Measurements from ENCODE around the gene DDX54. TPM values are rescaled to one million over a fixed set of nuclear protein-coding genes. Genes with fewer than 3 reads are reported as not detected.

The DDX54 gene
- total RNA-seq, 2 donors from 2014 or later = 35.1 to 38.0 TPM

DNA sequence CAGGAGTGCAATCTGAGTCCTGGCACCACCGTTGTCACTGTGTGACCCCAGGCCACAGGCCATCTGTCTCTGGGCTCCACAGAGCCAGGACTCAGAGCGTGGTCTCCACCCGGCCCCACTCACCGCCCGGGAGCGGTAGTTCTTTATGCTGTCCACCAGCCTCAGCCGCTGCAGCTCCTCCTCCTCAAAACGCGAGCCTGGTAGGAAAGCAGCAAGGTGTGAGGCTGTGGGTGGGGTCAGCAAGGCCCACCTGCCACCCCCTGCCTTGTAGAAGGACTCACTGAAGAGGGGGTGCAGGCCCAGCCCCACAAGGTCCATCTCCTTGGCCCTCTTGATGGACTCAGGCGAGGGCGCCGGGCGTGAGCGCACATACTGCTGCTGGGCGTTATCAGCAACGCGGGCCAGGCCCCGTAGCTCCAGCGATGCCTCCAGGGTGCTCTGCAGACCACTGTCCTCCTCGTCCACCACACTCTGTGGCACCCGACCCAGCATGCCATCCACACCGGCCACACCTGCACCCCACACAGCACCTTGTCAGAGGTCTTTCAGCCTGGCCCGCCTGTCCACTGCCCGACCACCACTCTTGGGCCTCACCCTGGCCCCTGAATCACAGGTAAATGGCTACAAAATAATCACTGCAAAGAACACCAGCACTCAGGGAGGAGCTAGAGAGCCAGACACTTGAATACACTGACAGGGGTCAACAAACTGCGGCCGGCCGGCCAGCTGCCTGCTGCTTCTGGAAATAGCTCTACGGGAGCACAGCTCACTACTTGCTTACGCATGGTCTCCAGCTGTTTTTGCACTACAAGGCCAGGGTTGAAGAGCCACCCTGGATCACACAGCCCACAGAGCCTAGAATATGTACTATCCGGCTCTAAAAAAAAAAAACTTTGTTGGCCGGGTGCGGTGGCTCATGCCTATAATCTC, 19.5 kb downstream of the DDX54 start:
- Histone ChIP-seq H3K27ac (no peak overlapping the region), H3K4me3 (no peak overlapping the region), H3K9me3 (no peaks in the 10 kb centered on the region), H3K36me3 (peaks cover 95% of the 10 kb centered on the region), H3K4me1 (no peaks in the 10 kb centered on the region), H3K27me3 (no peaks in the 10 kb centered on the region)
- TF ChIP-seq, protein P1, sequence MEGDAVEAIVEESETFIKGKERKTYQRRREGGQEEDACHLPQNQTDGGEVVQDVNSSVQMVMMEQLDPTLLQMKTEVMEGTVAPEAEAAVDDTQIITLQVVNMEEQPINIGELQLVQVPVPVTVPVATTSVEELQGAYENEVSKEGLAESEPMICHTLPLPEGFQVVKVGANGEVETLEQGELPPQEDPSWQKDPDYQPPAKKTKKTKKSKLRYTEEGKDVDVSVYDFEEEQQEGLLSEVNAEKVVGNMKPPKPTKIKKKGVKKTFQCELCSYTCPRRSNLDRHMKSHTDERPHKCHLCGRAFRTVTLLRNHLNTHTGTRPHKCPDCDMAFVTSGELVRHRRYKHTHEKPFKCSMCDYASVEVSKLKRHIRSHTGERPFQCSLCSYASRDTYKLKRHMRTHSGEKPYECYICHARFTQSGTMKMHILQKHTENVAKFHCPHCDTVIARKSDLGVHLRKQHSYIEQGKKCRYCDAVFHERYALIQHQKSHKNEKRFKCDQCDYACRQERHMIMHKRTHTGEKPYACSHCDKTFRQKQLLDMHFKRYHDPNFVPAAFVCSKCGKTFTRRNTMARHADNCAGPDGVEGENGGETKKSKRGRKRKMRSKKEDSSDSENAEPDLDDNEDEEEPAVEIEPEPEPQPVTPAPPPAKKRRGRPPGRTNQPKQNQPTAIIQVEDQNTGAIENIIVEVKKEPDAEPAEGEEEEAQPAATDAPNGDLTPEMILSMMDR (IDR thresholded peaks at IDR 0.05) = no peak
- DNase-seq (ENCODE audit: low spot score) = no peak

DNA sequence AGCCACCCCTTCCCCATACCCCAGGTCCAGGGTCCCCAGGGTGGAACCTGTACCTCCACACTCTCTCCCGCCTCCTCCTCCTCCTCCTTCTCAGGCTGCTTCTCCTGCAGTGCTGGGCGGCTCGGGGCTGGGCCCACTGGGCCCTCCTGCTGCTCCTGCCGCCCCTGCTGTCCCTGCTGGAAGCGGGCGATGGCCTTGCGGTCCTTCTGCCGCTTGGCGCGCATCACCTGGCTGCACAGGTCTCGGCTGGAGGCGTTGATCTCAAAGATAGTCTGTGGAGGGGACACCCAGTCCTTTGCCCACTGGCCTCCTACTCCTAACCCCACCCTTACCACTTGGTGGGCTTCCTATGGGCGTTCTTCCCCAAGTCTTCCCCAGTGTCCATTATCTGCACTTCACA, 21.3 kb downstream of the DDX54 start:
- Histone ChIP-seq H3K4me3 (no peak overlapping the region), H3K4me1 (no peaks in the 10 kb centered on the region), H3K27me3 (no peaks in the 10 kb centered on the region), H3K36me3 (peaks cover 94% of the 10 kb centered on the region), H3K27ac (no peak overlapping the region), H3K9me3 (no peaks in the 10 kb centered on the region)
- TF ChIP-seq, protein P1 (IDR thresholded peaks at IDR 0.05) = no peak
- no peak for DNase-seq (ENCODE audit: low spot score)

DNA sequence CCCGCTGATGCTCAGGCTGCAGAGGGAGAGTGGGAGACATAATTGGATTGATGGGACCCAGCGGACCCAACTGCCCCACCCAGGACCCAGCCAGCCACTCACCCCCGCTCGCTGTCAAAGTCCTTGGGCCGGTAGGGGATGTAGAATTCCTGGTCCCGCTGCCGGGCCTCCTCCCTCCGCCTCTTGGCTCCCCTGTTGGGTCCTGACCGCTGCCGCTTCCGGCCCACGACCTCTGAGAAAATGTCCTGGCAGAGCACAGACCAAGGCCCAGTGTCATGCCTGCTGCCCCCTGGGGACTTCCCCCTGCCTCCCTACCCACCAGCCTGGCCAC, 22.3 kb downstream of the DDX54 start:
- H3K4me3 ChIP-seq = no peak overlapping the region
- no peaks in the 10 kb centered on the region for H3K27me3 ChIP-seq
- H3K9me3 ChIP-seq = no peaks in the 10 kb centered on the region
- peaks cover 94% of the 10 kb centered on the region for H3K36me3 ChIP-seq
- H3K27ac ChIP-seq = no peak overlapping the region
- DNase-seq (ENCODE audit: low spot score) = no peak
- TF ChIP-seq, protein P1 (IDR thresholded peaks at IDR 0.05) = no peak
- H3K4me1 ChIP-seq = no peaks in the 10 kb centered on the region

DNA sequence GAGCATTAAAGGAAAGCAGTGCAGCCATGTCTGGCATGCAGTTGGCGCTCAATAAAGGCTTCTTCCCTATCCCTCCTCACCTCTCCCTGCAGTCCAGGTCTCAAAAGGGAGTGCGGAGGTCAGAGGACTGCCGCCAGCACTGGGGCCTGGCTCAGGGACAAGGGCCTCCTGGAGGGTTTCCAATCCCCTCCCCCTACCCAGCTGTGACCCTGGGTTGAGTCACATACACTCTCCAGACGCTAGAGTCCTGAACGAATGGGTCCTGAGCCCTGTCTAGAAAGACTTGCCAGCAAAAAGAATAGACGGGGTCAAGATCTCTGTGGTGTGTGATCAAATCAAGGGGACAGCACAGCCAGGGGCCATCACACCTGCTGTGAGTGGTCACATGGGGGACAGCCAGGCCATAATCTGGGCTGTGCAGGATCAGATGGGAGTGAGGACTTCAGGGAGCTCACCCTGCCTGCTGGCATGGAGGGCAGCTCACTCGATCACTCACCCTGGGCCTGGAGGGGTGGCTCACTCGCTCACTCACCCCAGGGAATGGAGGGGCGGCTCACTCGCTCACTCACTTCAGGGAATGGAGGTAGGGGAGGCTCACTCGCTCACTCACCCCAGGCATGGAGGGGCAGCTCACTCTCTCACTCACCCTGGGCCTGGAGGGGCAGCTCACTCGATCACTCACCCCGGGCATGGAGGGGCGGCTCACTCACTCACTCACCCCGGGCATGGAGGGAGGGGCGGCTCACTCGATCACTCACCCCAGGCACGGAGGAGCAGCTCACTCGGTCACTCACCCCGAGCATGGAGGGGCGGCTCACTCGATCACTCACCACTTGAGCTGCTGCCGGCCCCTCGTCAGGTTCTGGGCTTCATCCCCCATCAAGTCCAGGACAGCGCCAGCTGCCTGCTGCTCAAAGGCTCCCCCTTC, 22.9 kb downstream of the DDX54 start:
- TF ChIP-seq, protein P1 (IDR thresholded peaks at IDR 0.05) = no peak
- no peaks in the 10 kb centered on the region for H3K4me1 ChIP-seq
- H3K27ac ChIP-seq = no peak overlapping the region
- no peak for DNase-seq (ENCODE audit: low spot score)
- no peaks in the 10 kb centered on the region for H3K27me3 ChIP-seq
- peaks cover 91% of the 10 kb centered on the region for H3K36me3 ChIP-seq
- H3K9me3 ChIP-seq = no peaks in the 10 kb centered on the region
- no peak overlapping the region for H3K4me3 ChIP-seq

DNA sequence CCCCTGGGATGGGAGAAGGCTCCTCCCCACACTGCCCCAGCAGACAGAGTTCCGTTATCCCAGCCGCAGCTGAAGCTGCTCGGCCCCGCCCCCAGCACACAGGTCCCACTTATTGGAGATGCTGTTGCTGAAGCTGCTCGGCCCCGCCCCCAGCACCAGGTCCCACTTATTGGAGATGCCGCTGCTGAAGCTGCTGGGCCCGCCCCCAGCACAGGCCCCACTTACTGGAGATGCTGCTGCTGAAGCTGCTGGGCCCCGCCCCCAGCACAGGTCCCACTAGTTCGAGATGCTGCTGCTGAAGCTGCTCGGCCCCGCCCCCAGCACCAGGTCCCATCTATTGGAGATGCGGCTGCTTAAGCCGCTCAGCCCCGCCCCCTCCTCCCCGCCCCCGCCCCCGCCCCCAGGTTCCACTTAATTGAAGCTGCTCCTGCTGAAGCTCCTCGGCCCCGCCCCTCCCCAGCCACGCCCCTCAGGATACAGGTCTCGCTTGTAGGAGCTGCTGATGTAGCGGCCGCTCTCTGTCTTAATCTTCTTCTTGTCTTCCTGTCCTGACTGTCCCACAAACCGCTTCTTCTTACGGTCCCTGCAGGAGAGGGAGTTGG, 23.8 kb downstream of the DDX54 start:
- Histone ChIP-seq H3K36me3 (peaks cover 83% of the 10 kb centered on the region), H3K27me3 (no peaks in the 10 kb centered on the region)
- DNase-seq (ENCODE audit: low spot score) = no peak

More for the DNA sequence above, 23.8 kb downstream of the DDX54 start:
- TF ChIP-seq, protein P1 (IDR thresholded peaks at IDR 0.05) = no peak
- Histone ChIP-seq H3K9me3 (no peaks in the 10 kb centered on the region), H3K4me1 (no peaks in the 10 kb centered on the region), H3K27ac (no peak overlapping the region), H3K4me3 (no peak overlapping the region)
